GM12878 (cell line): ENCODE measurements around the gene COL2A1. TPM values are rescaled to one million over a fixed set of nuclear protein-coding genes. Genes with fewer than 3 reads are reported as not detected.

ENCODE experiments used
- ATAC-seq: fragments of 200-7000 bp; cut with Tn5 transposase; 3 replicates; pipeline ENCODE4 v1.9.1; 2020; ENCODE audit warnings: mild to moderate bottlenecking, moderate library complexity
- BruUV-seq: library from RNA; stranded (reverse); fragments of 400-500 nt; replicated peaks from 2 replicates; lab custom pipeline; 2021; lab: Mats Ljungman, UMichigan
- CTCF ChIA-PET: fragments of 300-600 bp; sonication (Branson Sonifier 250); formaldehyde crosslinking; extraction: SDS; loops from one replicate; lab custom pipeline; 2021; ENCODE audit warnings: inconsistent platforms; lab: Yijun Ruan, JAX
- POLR2A ChIA-PET: fragments of 350-600 bp; formaldehyde crosslinking; extraction: SDS; loops from one replicate; lab custom pipeline; 2021; ENCODE audit warnings: inconsistent platforms; lab: Charles Lee
- RAD21 ChIA-PET: fragments of 300-600 bp; sonication (Branson Sonifier 250); formaldehyde crosslinking; loops from one replicate; lab custom pipeline; 2023; ENCODE audit warnings: antibody characterized with exemption; ENCODE audit not compliant: unreplicated experiment; lab: Charles Lee
- SMC1A ChIA-PET: fragments of 300-600 bp; sonication (Branson Sonifier 250); formaldehyde crosslinking; loops from one replicate; lab custom pipeline; 2023; ENCODE audit not compliant: unreplicated experiment, uncharacterized antibody; lab: Charles Lee
- DNase-seq: peaks from one replicate; pipeline ENCODE4 v3.0.0-alpha.2; 2011; ENCODE audit warnings: low read depth, low spot score
- FAIRE-seq: peaks from 3 replicates; lab custom pipeline; 2011; peaks lifted over from hg19 to GRCh38; lab: Jason Lieb, UNC
- H2AFZ ChIP-seq: 2 replicates; pipeline ENCODE4 v1.6.0; 2011; ENCODE audit warnings: low read depth, low read length, control low read depth; ENCODE audit not compliant: control insufficient read depth
- H3K27ac ChIP-seq: 2 replicates; pipeline ENCODE4 v1.5.1; 2011; ENCODE audit warnings: control low read depth; ENCODE audit not compliant: control insufficient read depth, insufficient read depth
- H3K27me3 ChIP-seq, 2 experiments: replicated peaks in 1 of 2; 2 replicates each; pipeline versions ENCODE4 v1.6.0 to v1.6.1; 2011; ENCODE audit warnings: low read length in 1 of 2; ENCODE audit not compliant: control insufficient read depth in 2 of 2, insufficient read depth in 2 of 2
- H3K36me3 ChIP-seq, 2 experiments: 2 replicates each; pipeline ENCODE4 v1.5.1; 2011; ENCODE audit warnings: low read length in 1 of 2; ENCODE audit not compliant: control insufficient read depth in 2 of 2, insufficient read depth in 2 of 2
- H3K4me1 ChIP-seq: 2 replicates; pipeline ENCODE4 v1.6.1; 2011; ENCODE audit warnings: mild to moderate bottlenecking, low read length, moderate library complexity, mixed read lengths; ENCODE audit not compliant: control insufficient read depth, insufficient read depth
- H3K4me2 ChIP-seq: 2 replicates; pipeline ENCODE4 v1.6.0; 2011; ENCODE audit warnings: control low read depth; ENCODE audit not compliant: control insufficient read depth, insufficient read depth
- H3K4me3 ChIP-seq: fragments of 200-600 bp; sonication (generic); 2 replicates; pipeline ENCODE4 v1.5.1; 2016
- H3K79me2 ChIP-seq: 2 replicates; pipeline ENCODE4 v1.6.0; 2011; ENCODE audit warnings: low read length; ENCODE audit not compliant: control insufficient read depth, insufficient read depth
- H3K9ac ChIP-seq: 2 replicates; pipeline ENCODE4 v1.8.0; 2011; ENCODE audit warnings: low read length, control low read depth, mixed read lengths; ENCODE audit not compliant: control insufficient read depth, insufficient read depth
- H3K9me3 ChIP-seq: replicated peaks from 3 replicates; pipeline ENCODE4 v1.5.1; 2011; ENCODE audit warnings: mild to moderate bottlenecking, low read length; ENCODE audit not compliant: control insufficient read depth, insufficient read depth
- H4K20me1 ChIP-seq: 2 replicates; pipeline ENCODE4 v1.6.0; 2011; ENCODE audit not compliant: control insufficient read depth, insufficient read depth
- EED ChIP-seq: sonication (generic); IDR thresholded peaks from 2 replicates; pipeline ENCODE4 v1.6.1; 2016; ENCODE audit warnings: antibody characterized with exemption, low read depth
- ETV6 ChIP-seq, 2 experiments: fragments of 450-650 bp in 1 of 2; IDR thresholded peaks in 1 of 2; conservative IDR thresholded peaks in 1 of 2; 2 replicates each; pipeline ENCODE4 v1.6.1; 2014; ENCODE audit warnings: antibody characterized with exemption in 1 of 2, borderline replicate concordance in 1 of 2, low read depth in 1 of 2, mild to moderate bottlenecking in 1 of 2, moderate library complexity in 1 of 2
- FOXM1 ChIP-seq: IDR thresholded peaks from 2 replicates; pipeline ENCODE4 v1.6.1; 2012; ENCODE audit warnings: low read depth, mild to moderate bottlenecking, inconsistent platforms, low read length, moderate library complexity
- IKZF1 ChIP-seq: fragments of 450-650 bp; conservative IDR thresholded peaks from 2 replicates; pipeline ENCODE4 v1.6.1; 2017; ENCODE audit warnings: antibody characterized with exemption, mild to moderate bottlenecking
- RUNX3 ChIP-seq: IDR thresholded peaks from 2 replicates; pipeline ENCODE4 v1.6.1; 2012; ENCODE audit warnings: low read length, inconsistent platforms
- SPI1 ChIP-seq: IDR thresholded peaks from 2 replicates; pipeline ENCODE4 v1.6.1; 2011; ENCODE audit warnings: low read depth, mild to moderate bottlenecking, low read length, moderate library complexity, borderline replicate concordance; ENCODE audit not compliant: insufficient read depth
- ZBTB33 ChIP-seq: fragments of 450-650 bp; IDR thresholded peaks from 2 replicates; pipeline ENCODE4 v1.6.1; 2017; ENCODE audit warnings: mild to moderate bottlenecking
- WGBS: methylation state at CpG from one replicate; pipeline ENCODE4 v1.1.6; 2016; ENCODE audit warnings: low lambda C conversion rate; ENCODE audit not compliant: insufficient replicate concordance, insufficient coverage; ENCODE audit errors: missing lambda C conversion rate; 5-methylcytosine and 5-hydroxymethylcytosine counted together
- in situ Hi-C: fragments of 300-500 bp; cut with MboI; formaldehyde crosslinking; loops from 9 replicates; pipeline ENCODE4 v1.14.3; 2018; ENCODE audit warnings: mixed read lengths
- intact Hi-C: fragments of 100-400 bp; cut with micrococcal nuclease; formaldehyde crosslinking; loops from one replicate; pipeline ENCODE4 v1.14.2; 2022; ENCODE audit not compliant: unreplicated experiment
- polyA plus RNA-seq, 11 experiments: library from polyadenylated mRNA; depleted of rRNA in 4 of 11; unstranded in 6 of 11; stranded (reverse) in 5 of 11; fragments of >200 nt; fragmentation: Nextera tagmentation in 4 of 11; fragmentation: Illumina TruSeq in 1 of 11; extraction: Ambion mirVana in 4 of 11; extraction: Trizol in 1 of 11; gene quantifications; 1 replicate in 1 of 11; 2 replicates in 10 of 11; pipeline versions ENCODE4 v1.2.1 to v1.2.3, GENCODE V29; 2011 to 2016; ENCODE audit warnings: inconsistent platforms in 2 of 11, missing spikeins in 2 of 11, low read depth in 1 of 11
- total RNA-seq, 4 experiments: library from RNA; depleted of rRNA in 3 of 4; stranded (reverse); fragments of >200 nt in 3 of 4; fragmentation: Illumina TruSeq in 1 of 4; extraction: Trizol in 1 of 4; gene quantifications; 2 replicates each; pipeline versions ENCODE4 v1.2.1 to v1.2.3, GENCODE V29; 2013 to 2021

COL2A1 gene
- total and polyA plus RNA-seq, 10 of the 15 experiments (the other 5 are each of a cell fraction or from before 2014, with no cell fraction given), result 0.06 to 0.67 (median 0.19) TPM; not detected in 1

- Histone ChIP-seq H4K20me1 (no peaks in the 10 kb centered on the region), H3K9ac (no peak overlapping the region), H3K36me3 (no peaks in the 10 kb centered on the region), H3K27me3 (peaks cover 0 to 3% of the 10 kb centered on the region in 2 experiments; a peak in 3 of 4 replicates), H3K4me3 (no peak overlapping the region), H3K4me2 (no peak overlapping the region), H3K79me2 (no peaks in the 10 kb centered on the region), H3K27ac (no peak overlapping the region), H3K9me3 (no peaks in the 10 kb centered on the region), H2AFZ (no peak overlapping the region), H3K4me1 (peaks cover 14% of the 10 kb centered on the region)
- no TSS peak for BruUV-seq
- WGBS, result 36% methylated on average over 7 of the region's 7 CpGs
- FAIRE-seq, result peak; percentile 96
- peak; percentile 91 for ATAC-seq
- ChIA-PET SMC1A (interaction anchor here (1.0 to 1.4 kb wide), 4 partner anchors 15 to 164 kb away, joined by 3 to 5 read pairs (median 3); partner anchors contain the start of gene TMEM106C), CTCF (interaction anchor here (1.0 to 1.4 kb wide), 4 partner anchors 15 to 628 kb away, joined by 3 to 6 read pairs (median 4); partner anchors contain the start of gene TMEM106C), POLR2A (no interaction called here), RAD21 (interaction anchor here (0.6 to 1.1 kb wide), 2 partner anchors 30 to 199 kb away, joined by 3 read pairs; no protein-coding TSS in a partner anchor)
- intact Hi-C loops, result no loop called here
- DNase-seq, result peak; percentile 58
- in situ Hi-C loops, result no loop called here
- peak; percentile 64 for TF ChIP-seq SPI1
- TF ChIP-seq RUNX3, result peak; percentile 94
- TF ChIP-seq IKZF1, result 0 out of 2 replicates have a peak, but pooled peaks have one; percentile 12
- TF ChIP-seq EED, result peak; percentile 66; the same call in 1 of the 2 replicates
- TF ChIP-seq ETV6 (conservative IDR thresholded peaks at IDR 0.05 in 1 of 2, IDR thresholded peaks at IDR 0.05 in 1 of 2; ENCODE audit: borderline replicate concordance in 1 of 2, low read depth in 1 of 2), result peak in 1 of 2 experiments; percentile 78; a peak in 2 of 4 replicates
- TF ChIP-seq FOXM1, result no peak
- no peak for TF ChIP-seq ZBTB33
These were observed 13.7 kb downstream of the COL2A1 start for GRCh38 chr12:47990351-47991105.
